Measurements from ENCODE around the gene NCBP1.
A peak's percentile ranks its signal among the peaks of the same experiment; 100 is the strongest.

NCBP1 gene

GRCh38 chr9:97625620-97626019, 8.0 kb upstream of the NCBP1 start:
- no peak for DNase-seq

GRCh38 chr9:97627624-97628023, 6.0 kb upstream of the NCBP1 start:
- DNase-seq: no peak

GRCh38 chr9:97628668-97629067, 5.0 kb upstream of the NCBP1 start:
- DNase-seq: no peak

- no peak for DNase-seq
These were observed 4.5 kb upstream of the NCBP1 start for GRCh38 chr9:97629156-97629555.

GRCh38 chr9:97630591-97630990, 3.0 kb upstream of the NCBP1 start:
- no peak for DNase-seq

- peak; percentile 84 for DNase-seq
These were observed 1.2 kb upstream of the NCBP1 start for GRCh38 chr9:97632248-97632984.

- no peak for DNase-seq
These were observed 354 bp downstream of the NCBP1 start for GRCh38 chr9:97633859-97634490.

GRCh38 chr9:97635026-97635425, 1.4 kb downstream of the NCBP1 start:
- DNase-seq: no peak

- no peak for DNase-seq
These were observed 3.3 kb downstream of the NCBP1 start for GRCh38 chr9:97636903-97637302.

GRCh38 chr9:97638666-97639065, 5.0 kb downstream of the NCBP1 start:
- no peak for DNase-seq

GRCh38 chr9:97640325-97640724, 6.7 kb downstream of the NCBP1 start:
- DNase-seq: peak; percentile 65

GRCh38 chr9:97645720-97646119, 12.1 kb downstream of the NCBP1 start:
- no peak for DNase-seq

- DNase-seq: no peak
These were observed 14.4 kb downstream of the NCBP1 start for GRCh38 chr9:97647996-97648395.

- no peak for DNase-seq
These were observed 18.0 kb downstream of the NCBP1 start for GRCh38 chr9:97651646-97652045.

GRCh38 chr9:97658707-97659106, 25.1 kb downstream of the NCBP1 start:
- DNase-seq: no peak

- DNase-seq: no peak
These were observed 26.1 kb downstream of the NCBP1 start for GRCh38 chr9:97659771-97660170.

GRCh38 chr9:97660340-97660739, 26.7 kb downstream of the NCBP1 start:
- no peak for DNase-seq

GRCh38 chr9:97660847-97661246, 27.2 kb downstream of the NCBP1 start:
- DNase-seq: no peak

GRCh38 chr9:97665742-97666141, 32.1 kb downstream of the NCBP1 start:
- no peak for DNase-seq

- no peak for DNase-seq
These were observed 33.5 kb downstream of the NCBP1 start for GRCh38 chr9:97666907-97667686.

GRCh38 chr9:97668485-97668884, 34.9 kb downstream of the NCBP1 start:
- DNase-seq: no peak

- no peak for DNase-seq
These were observed 37.0 kb downstream of the NCBP1 start for GRCh38 chr9:97670586-97670985.

GRCh38 chr9:97672403-97672802, 38.8 kb downstream of the NCBP1 start:
- peak; percentile 8 for DNase-seq

GRCh38 chr9:97673922-97674321, 40.3 kb downstream of the NCBP1 start:
- DNase-seq: no peak

Measured in NCI-H2227 treated with DMSO at 0.1 percent for 48 hours (cell line).